Transverse colon (tissue), 3 donors: ENCODE measurements around the gene DTYMK.

Experiments used
- POLR2A ChIP-seq: fragments of 450-650 bp; IDR thresholded peaks from one replicate; pipeline ENCODE4 v1.6.1; 2016; ENCODE audit warnings: antibody characterized with exemption, mild to moderate bottlenecking, moderate library complexity
- TF ChIP-seq, protein P1 (sequence below), 5 experiments: fragments of 200-600 bp in 3 of 5; fragments of 450-650 bp in 2 of 5; sonication (generic) in 3 of 5; IDR thresholded peaks; 1 replicate in 2 of 5; 2 replicates in 3 of 5; pipeline ENCODE4 v1.5.1; 2016 to 2017; ENCODE audit warnings: antibody characterized with exemption in 5 of 5, inconsistent platforms in 3 of 5, mild to moderate bottlenecking in 2 of 5, moderate library complexity in 1 of 5

DNA sequence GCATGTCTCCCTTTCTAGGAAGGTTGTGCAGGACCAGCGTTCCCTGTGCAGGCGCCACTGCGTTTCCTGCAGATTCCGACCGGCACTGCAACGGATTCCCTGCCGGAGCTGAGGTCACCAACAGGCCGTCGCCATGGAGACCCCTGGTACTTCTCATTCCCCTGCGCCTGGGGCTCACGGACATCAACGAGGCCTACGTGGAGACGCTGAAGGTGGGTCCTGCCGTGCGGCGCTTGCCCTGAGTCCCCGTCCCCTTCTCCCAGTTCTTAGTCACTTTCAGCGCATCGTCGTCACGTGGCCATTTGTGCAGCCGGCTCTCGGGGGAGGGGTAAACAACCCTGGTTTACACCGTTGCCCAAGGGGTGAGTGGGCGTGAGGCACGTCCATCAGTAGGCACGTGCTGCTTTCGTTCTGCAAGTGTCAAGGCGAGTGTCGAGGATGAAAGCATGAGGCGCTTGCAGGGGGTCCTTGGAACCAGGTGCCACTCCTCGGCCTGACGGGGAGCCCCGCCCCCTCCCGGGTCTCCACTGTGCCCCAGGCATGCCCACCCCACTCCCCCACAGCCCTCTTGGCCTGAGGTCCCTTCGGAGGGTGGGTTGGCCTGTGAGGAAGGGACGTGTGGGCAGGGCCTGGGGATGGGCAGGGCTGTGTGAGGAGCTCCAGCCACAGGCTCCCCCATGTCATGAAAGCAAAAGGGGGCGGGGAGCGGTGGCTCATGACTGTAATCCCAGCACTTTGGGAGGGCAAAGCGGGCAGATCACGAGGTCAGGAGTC is 19.8 kb downstream of the DTYMK start:
- TF ChIP-seq, protein P1, sequence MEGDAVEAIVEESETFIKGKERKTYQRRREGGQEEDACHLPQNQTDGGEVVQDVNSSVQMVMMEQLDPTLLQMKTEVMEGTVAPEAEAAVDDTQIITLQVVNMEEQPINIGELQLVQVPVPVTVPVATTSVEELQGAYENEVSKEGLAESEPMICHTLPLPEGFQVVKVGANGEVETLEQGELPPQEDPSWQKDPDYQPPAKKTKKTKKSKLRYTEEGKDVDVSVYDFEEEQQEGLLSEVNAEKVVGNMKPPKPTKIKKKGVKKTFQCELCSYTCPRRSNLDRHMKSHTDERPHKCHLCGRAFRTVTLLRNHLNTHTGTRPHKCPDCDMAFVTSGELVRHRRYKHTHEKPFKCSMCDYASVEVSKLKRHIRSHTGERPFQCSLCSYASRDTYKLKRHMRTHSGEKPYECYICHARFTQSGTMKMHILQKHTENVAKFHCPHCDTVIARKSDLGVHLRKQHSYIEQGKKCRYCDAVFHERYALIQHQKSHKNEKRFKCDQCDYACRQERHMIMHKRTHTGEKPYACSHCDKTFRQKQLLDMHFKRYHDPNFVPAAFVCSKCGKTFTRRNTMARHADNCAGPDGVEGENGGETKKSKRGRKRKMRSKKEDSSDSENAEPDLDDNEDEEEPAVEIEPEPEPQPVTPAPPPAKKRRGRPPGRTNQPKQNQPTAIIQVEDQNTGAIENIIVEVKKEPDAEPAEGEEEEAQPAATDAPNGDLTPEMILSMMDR (IDR thresholded peaks at IDR 0.05), result no peak
- no peak for TF ChIP-seq POLR2A
